ENCODE data around the gene FERD3L. TPM values are rescaled to one million over a fixed set of nuclear protein-coding genes. Genes with fewer than 3 reads are reported as not detected.

Gene FERD3L
- total RNA-seq: not detected in 2 replicates

GRCh38 chr7:19144661-19145433 lies at the start of gene FERD3L:
FERD3L (minus strand) TSS chr7:19145421; CDS start chr7:19145362, 59 bp downstream.

GRCh38 chr7:19117091-19117869 lies 27.9 kb downstream of the FERD3L start, which contains the start of gene TWIST1:
TWIST1 (minus strand) TSS chr7:19117636; CDS start chr7:19117321, 315 bp downstream.

Other genes starting within 250 kb of the FERD3L start
- gene TWIST1, start 27.8 kb downstream of the FERD3L start, total RNA-seq: 76.5 and 118 TPM in 2 replicates